SU-DHL-6 (cell line): ENCODE data around the gene SMIM41.

Source experiments
- H2AFZ ChIP-seq: fragments of 200-600 bp; sonication (generic); 2 replicates; pipeline ENCODE4 v1.6.1; 2014; ENCODE audit warnings: low read depth, mild to moderate bottlenecking, moderate library complexity, mixed read lengths, antibody characterized with exemption, low read length; ENCODE audit not compliant: severe bottlenecking
- H3F3A ChIP-seq: fragments of 200-600 bp; shearing (Covaris generic); 2 replicates; pipeline ENCODE4 v1.6.0; 2016; ENCODE audit warnings: antibody characterized with exemption, mild to moderate bottlenecking; ENCODE audit not compliant: insufficient read depth
- H3K27ac ChIP-seq: fragments of 200-600 bp; sonication (generic); 2 replicates; pipeline ENCODE4 v1.5.1; 2016; ENCODE audit warnings: low read depth, mild to moderate bottlenecking, low read length, moderate library complexity, mixed read lengths
- H3K27me3 ChIP-seq: fragments of 200-600 bp; sonication (generic), shearing (Covaris generic); 2 replicates; pipeline ENCODE4 v1.6.0; 2014; ENCODE audit warnings: mild to moderate bottlenecking, low read length
- H3K36me3 ChIP-seq: fragments of 200-600 bp; sonication (generic); 2 replicates; pipeline ENCODE4 v1.6.1; 2014; ENCODE audit warnings: mild to moderate bottlenecking, low read length, mixed read lengths
- H3K4me2 ChIP-seq: fragments of 300-600, 200-600 bp; shearing (Covaris generic), sonication (generic); 2 replicates; pipeline ENCODE4 v1.6.0; 2014; ENCODE audit warnings: low read length, low read depth, mild to moderate bottlenecking; ENCODE audit not compliant: poor library complexity, severe bottlenecking
- H3K4me3 ChIP-seq: fragments of 200-600 bp; sonication (generic); 2 replicates; pipeline ENCODE4 v1.5.1; 2014; ENCODE audit warnings: antibody characterized with exemption, low read length, mild to moderate bottlenecking, mixed read lengths; ENCODE audit not compliant: insufficient read depth, poor library complexity, severe bottlenecking
- H3K79me2 ChIP-seq: fragments of 200-600 bp; sonication (generic); 2 replicates; pipeline ENCODE4 v1.6.1; 2014; ENCODE audit warnings: mild to moderate bottlenecking, low read length, moderate library complexity; ENCODE audit not compliant: insufficient read depth
- H3K9ac ChIP-seq: fragments of 200-600 bp; sonication (generic); 2 replicates; pipeline ENCODE4 v1.7.0; 2014; ENCODE audit warnings: mild to moderate bottlenecking, low read length
- H3K9me2 ChIP-seq: fragments of 200-600 bp; sonication (generic); replicated peaks from 2 replicates; pipeline ENCODE4 v1.6.1; 2014; ENCODE audit warnings: low read length; ENCODE audit not compliant: insufficient read depth
- H3K9me3 ChIP-seq: fragments of 200-600 bp; sonication (generic); 2 replicates; pipeline ENCODE4 v1.6.1; 2014; ENCODE audit warnings: low read length, mixed read lengths; ENCODE audit not compliant: insufficient read depth
- H4K20me1 ChIP-seq: fragments of 200-600 bp; sonication (generic); 2 replicates; pipeline ENCODE4 v1.6.1; 2014; ENCODE audit warnings: low read depth, mild to moderate bottlenecking, antibody characterized with exemption, low read length, moderate library complexity, mixed read lengths
- CTCF ChIP-seq: fragments of 200-600 bp; sonication (generic); IDR thresholded peaks from one replicate; pipeline ENCODE4 v1.5.1; 2017; ENCODE audit warnings: antibody characterized with exemption, mild to moderate bottlenecking, low read length, moderate library complexity; ENCODE audit not compliant: insufficient read depth, poor library complexity, severe bottlenecking
- EZH2phosphoT487 ChIP-seq: fragments of 200-600 bp; sonication (generic), shearing (Covaris generic); conservative IDR thresholded peaks from 2 replicates; pipeline ENCODE4 v1.6.1; 2018; ENCODE audit warnings: mild to moderate bottlenecking, antibody characterized with exemption, low read length, moderate library complexity, mixed read lengths

The SMIM41 gene

GRCh38 chr12:52084491-52085231 lies 5.2 kb downstream of the SMIM41 start:
- H2AFZ ChIP-seq: no peak overlapping the region
- no peak overlapping the region for H3K4me3 ChIP-seq
- no peak overlapping the region for H3K9ac ChIP-seq
- TF ChIP-seq CTCF (no peak), EZH2phosphoT487 (no peak)
- no peaks in the 10 kb centered on the region for H3K27me3 ChIP-seq
- no peaks in the 10 kb centered on the region for H3K79me2 ChIP-seq
- H3K27ac ChIP-seq: no peak overlapping the region
- no peaks in the 10 kb centered on the region for H3K9me3 ChIP-seq
- no peaks in the 10 kb centered on the region for H3K9me2 ChIP-seq
- H4K20me1 ChIP-seq: no peaks in the 10 kb centered on the region
- no peak overlapping the region for H3K4me2 ChIP-seq
- no peaks in the 10 kb centered on the region for H3K36me3 ChIP-seq
- no peaks in the 10 kb centered on the region for H3F3A ChIP-seq

- H3K27me3 ChIP-seq: no peaks in the 10 kb centered on the region
- no peak overlapping the region for H3K4me3 ChIP-seq
- H3K9ac ChIP-seq: no peak overlapping the region
- no peak overlapping the region for H3K27ac ChIP-seq
- H3K79me2 ChIP-seq: no peaks in the 10 kb centered on the region
- no peaks in the 10 kb centered on the region for H3K9me3 ChIP-seq
- TF ChIP-seq EZH2phosphoT487: no peak
- TF ChIP-seq CTCF: no peak
- no peak overlapping the region for H2AFZ ChIP-seq
- no peaks in the 10 kb centered on the region for H4K20me1 ChIP-seq
- H3K9me2 ChIP-seq: no peaks in the 10 kb centered on the region
- no peaks in the 10 kb centered on the region for H3K36me3 ChIP-seq
- H3F3A ChIP-seq: no peaks in the 10 kb centered on the region
- no peak overlapping the region for H3K4me2 ChIP-seq
These were observed 6.2 kb downstream of the SMIM41 start for GRCh38 chr12:52085682-52086180.

GRCh38 chr12:52086366-52086765 lies 6.9 kb downstream of the SMIM41 start:
- Histone ChIP-seq H3K9ac (no peak overlapping the region), H3K9me2 (no peaks in the 10 kb centered on the region), H3K79me2 (no peaks in the 10 kb centered on the region), H3K4me3 (no peak overlapping the region), H2AFZ (no peak overlapping the region), H3K9me3 (no peaks in the 10 kb centered on the region), H3K27ac (no peak overlapping the region), H3K27me3 (no peaks in the 10 kb centered on the region), H3F3A (no peaks in the 10 kb centered on the region), H3K4me2 (no peak overlapping the region), H3K36me3 (no peaks in the 10 kb centered on the region), H4K20me1 (no peaks in the 10 kb centered on the region)
- TF ChIP-seq EZH2phosphoT487 (no peak), CTCF (no peak)
